NCI-H510A (cell line): ENCODE measurements around the gene SCN1B.
"Not testable (repeated sequence)": the region's sequence is repeated elsewhere in the genome, so short reads cannot be mapped to it uniquely, and the experiment has no call there.

ENCODE experiments used
- DNase-seq: peaks from one replicate; lab custom pipeline; 2025; lab: John Stamatoyannopoulos, UW

SCN1B gene

DNA sequence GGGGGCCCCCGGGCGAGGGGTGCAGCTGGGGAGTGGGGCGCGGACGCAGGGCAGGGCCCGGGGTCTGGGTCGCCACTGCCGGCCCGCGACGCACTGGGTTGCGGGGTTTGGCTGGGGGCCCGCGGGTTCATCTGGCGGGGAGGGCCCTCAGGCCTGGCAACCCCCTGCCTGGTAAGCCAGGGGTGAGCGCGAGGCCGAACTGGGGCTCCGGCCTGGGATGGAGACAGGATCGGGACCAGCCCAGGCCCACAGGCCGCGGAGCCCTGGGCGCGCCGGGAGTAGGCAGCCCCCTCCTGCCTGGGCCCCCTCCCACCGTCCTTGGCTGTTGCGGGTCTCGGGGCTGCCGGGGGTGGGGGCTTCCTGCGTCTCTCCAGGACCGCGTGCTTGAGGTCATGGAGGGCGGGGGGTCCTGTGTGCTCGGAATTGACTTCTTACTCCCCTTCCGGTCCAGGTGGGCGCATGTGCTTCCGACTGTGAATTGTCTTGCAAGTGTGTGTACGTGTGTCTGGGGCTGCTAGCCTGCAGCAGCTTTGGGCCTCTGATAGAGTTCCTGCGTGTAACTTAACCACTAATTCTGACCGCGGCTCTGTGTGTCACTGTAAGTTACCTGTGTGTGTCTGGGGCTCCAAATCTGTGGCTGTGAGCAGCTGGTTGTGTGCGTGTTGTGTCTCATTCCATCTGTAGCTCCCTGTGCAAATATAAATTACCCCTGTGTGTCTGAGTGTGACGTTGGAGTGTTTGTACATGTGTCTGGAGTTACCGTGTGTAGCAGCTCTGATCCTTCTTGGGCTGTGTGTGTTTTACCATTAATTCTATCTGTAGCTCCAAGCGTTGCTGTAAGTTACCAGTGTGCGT, 29.4 kb upstream of the SCN1B start:
- no peak for DNase-seq

DNA sequence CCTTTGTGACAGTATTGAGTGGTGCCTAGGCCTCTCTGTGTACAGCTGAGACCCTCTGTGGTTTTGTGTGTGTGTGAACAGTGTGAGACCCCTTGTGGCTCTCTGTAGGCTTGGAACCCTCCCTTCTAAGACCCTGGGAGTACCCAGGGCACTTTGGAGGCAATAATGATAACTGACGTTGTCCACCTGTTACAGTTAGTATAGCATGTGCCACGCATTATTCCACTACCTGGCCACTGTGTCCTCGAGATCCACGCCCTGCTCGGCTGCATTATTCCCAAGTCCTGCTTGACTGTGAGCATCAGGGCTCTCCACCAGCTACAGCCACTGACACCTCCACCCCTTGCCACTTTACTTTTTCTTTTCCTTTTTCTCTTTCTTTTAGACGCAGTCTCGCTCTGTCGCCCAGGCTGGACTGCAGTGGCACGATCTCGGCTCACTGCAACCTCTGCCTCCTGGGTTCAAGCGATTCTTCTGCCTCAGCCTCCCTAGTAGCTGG, 28.2 kb upstream of the SCN1B start:
- DNase-seq = no peak

DNA sequence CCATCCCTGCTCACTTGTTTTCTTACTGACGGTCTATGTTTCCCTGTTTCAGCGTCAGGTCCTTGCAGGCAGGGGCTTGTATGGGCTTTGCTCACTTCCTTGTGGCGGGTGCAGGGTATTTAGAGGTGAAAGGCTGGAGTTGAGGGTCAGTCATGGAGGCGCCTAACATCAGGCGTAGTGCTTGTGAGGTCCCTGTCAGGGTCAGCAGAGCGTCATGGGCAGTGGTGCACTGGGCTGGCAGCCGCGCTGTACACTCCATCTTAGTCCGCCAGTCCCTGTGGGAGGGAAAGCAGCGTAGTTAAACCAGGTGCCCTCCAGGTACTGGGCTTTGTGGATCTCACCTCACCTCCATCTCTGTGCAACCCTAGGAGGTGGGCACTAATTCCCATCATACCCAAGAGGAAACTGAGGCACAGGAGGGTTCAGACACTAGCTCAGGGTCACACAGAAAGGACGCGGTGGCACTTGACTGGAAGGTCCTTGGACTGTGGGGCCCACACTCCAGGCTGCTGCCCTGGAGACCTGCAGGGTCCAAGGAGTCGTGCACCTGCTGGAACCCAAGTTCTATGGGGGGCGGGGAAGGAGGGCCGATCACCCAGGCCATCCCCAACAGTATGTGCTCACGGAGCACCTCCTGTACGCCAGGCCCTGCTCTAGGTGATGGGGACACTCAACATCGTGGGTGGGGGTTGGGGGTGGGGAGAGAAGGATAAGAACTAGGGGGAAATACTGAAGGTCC, 25.6 kb upstream of the SCN1B start:
- DNase-seq = no peak

DNA sequence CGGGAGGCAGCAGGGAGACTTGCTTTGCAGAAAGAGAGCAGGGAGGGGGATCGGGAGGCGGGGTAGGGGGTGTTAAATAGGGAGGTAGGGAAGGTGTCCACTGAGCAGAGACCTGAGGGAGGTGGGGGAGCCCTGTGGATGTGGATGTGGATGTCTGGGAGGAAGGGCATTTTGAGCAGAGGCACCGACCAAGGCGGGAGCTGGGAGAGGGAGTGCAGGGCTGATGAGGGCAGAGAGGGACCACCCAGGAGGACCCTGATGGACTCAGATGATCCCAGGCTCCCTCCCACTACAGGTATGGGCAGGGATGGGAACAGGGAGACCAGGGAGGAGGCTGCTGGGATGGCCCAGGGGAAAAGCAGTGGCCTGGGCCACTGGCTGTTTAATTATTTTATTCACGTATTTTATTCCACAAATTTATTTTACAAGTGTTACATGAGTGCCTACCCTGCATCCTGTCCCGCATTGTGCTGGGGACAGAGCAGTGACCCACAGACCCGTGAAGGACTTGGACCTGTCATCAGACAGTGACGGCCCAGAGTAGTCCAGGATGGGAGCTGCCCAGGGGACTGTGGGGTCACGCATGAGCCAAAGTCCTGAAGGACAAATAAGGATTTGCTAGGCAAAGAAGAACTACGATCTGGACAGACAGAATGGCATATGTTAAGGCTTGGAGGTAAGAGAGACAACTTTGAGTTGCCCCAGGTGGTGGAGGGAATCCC, 24.9 kb upstream of the SCN1B start:
- DNase-seq = no peak

DNA sequence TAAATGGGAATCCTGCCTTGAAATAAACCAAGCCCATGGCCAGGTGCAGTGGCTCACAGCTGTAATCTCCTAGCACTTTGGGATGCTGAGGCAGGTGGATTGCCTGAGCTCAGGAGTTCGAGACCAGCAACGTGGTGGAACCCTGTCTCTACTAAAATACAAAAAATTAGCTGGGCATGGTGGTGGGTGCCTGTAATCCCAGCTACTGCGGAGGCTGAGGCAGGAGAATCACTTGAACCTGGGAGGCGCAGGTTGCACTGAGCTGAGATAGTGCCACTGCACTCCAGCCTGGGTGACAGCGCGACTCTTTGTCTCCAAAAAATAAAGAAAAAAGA, 24.3 kb upstream of the SCN1B start:
- DNase-seq = not testable (repeated sequence)

DNA sequence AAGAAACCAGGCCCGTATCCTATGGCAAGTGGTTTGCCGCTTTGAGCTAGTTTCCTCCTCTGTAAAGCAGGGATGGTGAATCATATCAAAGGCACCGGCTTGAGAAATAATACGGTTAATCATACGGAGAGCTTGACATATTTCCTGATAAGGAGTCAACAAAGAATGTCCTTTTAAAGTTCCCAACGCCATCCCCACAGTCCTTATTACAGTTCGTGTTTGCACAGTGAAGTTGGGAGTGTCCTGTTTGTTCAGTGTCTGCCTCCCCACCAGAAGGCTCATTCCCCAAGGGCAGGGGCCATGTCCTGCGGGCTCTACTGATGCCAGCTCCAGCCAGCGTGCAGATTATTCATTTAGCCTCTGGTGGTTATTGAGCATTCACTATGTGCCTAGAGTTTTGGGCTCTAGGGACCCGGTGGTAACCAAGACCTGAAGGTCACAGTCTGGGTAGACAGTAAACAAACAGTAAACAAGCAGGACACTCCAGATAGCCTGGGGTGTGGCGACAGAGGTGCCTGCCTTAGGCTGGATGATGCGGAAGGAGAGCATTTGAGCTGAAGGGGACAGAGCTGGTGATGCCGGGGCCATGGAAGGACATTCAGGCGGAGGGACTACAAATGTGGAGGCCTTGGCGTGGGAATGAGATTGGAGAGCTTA, 23.8 kb upstream of the SCN1B start:
- DNase-seq = no peak

DNA sequence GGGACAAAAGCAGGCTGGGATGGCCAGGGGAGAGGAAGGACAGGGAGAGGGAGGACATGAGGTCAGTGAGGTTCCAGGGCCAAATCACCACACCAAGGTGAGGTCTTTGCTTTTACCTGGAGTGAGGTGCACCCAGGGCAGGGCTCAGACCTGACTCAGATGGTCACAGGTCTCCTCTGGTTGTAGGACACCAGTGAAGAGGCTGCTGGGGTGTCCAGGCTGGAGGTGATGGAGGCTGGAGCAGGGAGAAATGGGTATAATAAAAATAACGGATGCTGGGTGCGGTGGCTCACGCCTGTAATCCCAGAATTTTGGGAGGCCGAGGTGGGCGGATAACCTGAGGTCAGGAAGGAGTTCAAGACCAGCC, 23.3 kb upstream of the SCN1B start:
- no peak for DNase-seq

DNA sequence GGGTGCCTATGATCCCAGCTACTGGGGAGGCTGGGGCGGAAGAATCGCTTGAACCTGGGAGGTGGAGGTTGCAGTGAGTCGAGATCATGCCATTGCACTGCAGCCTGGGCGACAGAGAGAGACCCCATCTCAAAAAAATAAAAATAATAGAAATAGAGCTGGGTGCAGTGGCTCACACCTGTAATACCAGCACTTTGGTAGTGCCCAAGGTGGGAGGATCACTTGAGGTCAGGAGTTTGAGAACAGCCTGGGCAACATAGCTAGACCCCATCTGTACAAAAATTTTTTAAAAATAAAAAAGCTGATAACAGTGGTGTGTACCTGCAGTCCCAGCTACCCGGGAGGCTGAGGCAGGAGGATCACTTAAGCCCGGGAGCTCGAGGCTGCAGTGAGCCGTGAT, 22.8 kb upstream of the SCN1B start:
- DNase-seq = not testable (repeated sequence)

DNA sequence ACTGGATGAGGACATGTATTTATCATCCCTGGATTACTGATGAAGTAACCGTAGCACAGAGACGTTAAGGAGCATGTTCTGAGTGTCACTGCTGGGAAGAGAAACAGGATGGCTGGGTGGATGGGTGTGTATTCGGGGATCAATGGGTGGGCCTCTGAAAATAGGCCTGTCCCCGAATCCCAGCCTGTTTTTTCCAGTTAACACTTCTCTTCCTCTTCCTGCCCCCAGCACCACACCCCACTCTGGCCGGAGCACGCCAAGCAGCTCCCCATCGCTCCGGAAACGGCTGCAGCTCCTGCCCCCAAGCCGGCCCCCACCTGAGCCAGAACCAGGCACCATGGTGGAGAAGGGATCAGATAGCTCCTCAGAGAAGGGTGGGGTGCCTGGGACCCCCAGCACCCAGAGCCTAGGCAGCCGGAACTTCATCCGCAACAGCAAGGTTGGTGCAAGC, 21.4 kb upstream of the SCN1B start:
- no peak for DNase-seq

DNA sequence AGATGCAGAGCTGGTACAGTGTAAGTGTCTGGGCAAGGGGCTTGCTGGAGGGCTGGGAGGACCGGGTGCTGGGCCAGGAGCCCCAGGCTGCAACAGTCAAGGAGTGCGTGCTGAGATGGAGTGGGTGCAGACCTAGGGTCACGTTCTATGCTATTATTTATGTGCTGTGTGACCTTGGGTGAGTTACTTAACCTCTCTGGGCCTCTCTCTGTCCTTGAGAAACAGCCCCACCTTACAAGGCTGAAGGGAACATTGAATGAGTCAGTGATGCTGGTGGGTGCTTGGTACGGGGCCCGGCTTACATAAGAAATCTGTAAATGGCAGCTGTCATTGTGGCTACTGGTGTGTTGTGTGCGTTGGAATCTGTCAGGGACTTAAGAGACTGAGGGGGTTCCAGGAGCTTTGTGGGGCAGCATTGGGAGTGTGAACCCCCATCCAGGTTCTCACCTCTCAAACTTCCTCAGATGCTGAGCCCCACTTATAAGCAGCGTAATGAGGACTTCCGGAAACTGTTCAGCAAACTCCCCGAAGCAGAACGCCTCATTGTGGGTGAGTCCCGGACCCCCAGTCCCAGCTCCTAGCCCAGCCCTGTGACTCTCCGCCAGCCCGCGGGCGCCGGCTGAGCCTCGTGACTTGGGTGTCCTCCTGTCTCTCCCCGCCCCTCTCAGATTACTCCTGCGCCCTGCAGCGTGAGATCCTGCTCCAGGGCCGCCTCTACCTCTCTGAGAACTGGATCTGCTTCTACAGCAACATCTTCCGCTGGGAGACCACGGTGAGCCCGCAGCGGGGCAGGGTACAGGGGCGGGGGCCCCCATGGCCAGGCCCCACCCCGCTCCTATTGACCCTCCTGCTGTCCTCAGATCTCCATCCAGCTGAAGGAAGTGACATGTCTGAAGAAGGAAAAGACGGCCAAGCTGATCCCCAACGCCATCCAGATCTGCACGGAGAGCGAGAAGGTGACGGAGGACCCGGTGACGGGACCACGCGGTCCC, 20.6 kb upstream of the SCN1B start:
- no peak for DNase-seq

DNA sequence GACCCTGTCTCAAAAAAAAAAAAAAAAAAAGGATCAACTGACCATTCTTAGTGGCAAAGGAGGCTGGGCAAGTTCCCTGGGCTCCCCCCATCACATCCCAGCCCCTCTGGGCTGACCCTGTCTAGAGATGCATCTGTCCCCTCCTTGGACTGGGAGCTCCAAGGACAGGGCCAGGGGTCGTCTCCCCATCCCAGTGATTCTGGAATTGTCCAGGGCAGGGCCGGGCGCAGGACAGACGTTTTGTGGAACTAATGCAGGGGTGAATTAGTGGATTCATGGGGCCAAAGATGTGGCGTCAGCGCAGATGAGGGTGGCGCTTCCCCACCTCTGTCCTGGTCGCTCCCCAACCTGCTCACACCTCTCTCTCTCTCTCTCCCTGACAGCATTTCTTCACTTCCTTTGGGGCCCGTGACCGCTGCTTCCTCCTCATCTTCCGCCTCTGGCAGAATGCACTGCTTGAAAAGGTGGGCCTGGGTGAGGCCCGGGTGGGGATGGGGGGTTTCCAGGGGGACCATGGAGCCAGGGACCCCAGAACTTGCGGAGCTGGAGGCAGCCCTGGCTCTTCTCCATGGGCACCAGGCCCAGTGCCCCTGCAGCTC, 19.1 kb upstream of the SCN1B start:
- no peak for DNase-seq

DNA sequence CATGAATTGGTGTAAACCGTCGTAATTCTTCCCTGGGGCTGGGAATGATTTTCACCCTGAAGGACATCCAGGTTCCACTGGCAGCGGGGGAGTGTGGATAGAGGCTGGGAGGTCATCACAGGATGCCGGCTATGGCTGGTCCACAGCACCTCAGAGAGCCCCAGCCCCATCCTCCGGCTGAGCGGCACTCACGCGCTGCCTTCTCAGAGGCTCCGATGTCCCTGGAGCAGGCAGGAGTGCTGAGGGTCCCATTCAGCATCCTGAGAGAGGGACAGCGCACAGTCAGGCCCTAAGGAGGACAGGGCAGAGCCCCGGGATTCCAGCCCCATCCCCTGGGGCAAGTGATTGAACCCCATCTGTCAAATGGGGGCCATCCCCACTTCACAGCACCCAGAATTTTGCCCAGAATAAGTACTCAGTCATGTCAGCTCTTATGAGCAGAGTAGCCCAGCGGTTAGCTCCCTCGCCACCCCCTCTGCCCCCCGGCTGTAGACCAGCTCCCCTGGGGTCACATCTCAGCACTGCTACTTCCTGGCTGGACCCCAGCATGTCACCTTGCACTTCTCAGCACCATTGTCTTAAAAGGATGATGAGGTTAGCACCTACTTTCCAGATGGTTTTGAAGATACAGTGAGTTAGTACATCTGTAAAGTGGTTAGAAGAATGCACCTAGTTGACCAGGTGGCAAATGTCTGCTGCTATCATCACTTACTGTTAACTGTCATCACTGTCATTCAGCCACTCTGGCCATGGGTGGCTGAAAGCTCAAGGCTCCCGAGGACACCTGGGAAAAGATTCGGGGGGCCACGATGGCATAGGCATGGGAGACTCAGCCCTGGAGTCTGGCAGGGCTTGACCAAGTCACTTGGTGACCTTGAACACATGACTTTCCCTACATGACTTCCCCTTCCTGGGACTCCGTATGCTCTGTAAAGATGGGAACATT, 18.3 kb upstream of the SCN1B start:
- no peak for DNase-seq

DNA sequence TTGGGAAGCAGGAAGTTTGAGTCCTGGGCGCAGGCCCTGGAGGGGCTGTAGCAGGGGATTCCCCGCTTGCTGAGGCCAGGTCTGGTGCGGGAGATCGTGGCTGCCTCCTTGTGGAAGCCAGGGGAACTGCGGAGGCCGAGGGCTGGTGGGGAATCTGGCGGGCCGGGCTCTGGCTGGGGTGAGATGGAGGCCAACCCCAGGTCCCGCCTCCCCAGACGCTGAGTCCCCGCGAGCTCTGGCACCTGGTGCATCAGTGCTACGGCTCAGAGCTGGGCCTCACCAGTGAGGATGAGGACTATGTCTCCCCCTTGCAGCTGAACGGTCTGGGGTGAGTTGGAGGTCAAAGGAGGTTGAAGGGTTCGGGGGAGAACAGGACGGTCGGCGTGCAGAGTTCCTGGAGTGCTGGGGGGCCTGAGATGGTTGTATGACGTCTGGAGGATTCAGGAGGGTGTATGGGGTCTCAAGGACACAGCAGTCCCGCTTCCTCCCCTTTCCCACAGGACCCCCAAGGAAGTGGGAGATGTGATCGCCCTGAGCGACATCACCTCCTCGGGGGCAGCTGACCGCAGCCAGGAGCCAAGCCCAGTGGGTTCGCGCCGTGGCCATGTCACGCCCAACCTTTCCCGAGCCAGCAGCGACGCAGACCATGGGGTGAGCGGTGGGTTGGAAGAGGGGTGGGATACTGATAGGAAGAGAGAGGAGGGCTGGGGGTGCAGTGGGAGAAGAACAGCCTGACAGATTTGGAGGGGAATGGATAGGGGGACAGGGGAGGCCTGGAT, 17.0 kb upstream of the SCN1B start:
- DNase-seq = no peak

DNA sequence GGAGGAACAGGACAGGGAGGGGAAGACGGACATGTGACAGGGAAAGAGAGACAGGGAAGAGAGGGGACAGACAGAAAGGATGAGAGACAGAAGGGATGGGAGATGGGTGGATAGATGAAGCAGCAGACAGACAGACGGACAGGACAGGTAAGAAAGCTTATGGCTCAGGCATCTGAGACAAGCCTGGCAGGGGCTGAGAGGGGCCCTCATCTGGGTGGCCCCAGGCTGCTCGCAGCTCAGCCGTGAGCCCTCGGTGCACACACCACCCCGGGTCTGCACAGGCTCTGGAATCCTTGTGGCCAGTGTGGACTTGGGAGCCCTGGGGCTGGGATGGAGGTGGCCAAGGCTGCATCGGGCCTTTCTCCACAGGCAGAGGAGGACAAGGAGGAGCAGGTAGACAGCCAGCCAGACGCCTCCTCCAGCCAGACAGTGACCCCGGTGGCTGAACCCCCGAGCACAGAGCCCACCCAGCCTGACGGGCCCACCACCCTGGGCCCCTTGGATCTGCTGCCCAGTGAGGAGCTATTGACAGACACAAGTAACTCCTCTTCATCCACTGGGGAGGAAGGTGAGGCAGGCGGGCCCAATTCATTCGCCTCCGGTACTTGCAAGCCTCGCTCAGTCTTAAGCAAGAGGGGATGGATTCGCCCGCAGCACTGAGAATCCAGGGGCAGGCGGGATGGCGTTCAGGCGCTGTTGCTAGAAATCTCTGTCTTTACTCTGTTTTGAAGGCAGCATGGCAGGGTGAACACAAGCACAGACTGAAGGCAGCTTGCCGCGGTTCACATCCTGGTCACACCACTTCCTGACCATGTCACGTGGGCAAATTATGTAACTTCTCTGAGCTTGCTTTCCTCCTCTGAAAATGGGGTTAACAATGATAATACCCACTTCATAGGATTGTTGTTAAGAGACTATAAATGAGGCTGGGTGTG, 16.2 kb upstream of the SCN1B start:
- DNase-seq = no peak

DNA sequence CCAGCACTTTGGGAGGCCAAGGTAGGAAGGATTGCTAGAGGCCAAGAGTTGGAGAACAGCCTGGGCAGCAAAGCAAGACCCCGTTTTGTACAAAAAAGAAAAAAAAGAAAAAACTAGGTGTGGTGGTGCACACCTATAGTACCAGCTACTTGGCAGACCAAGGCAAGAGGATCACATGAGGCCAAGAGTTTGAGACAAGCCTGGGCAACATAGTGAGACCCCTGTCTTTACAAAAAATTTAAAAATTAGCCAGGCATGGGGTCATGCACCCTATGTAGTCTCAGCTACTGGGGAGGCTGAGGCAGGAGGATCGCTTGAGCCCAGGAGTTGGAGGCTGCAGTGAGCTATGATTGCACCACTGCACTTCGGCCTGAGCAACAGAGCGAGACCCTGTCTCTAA, 15.5 kb upstream of the SCN1B start:
- DNase-seq = not testable (repeated sequence)

DNA sequence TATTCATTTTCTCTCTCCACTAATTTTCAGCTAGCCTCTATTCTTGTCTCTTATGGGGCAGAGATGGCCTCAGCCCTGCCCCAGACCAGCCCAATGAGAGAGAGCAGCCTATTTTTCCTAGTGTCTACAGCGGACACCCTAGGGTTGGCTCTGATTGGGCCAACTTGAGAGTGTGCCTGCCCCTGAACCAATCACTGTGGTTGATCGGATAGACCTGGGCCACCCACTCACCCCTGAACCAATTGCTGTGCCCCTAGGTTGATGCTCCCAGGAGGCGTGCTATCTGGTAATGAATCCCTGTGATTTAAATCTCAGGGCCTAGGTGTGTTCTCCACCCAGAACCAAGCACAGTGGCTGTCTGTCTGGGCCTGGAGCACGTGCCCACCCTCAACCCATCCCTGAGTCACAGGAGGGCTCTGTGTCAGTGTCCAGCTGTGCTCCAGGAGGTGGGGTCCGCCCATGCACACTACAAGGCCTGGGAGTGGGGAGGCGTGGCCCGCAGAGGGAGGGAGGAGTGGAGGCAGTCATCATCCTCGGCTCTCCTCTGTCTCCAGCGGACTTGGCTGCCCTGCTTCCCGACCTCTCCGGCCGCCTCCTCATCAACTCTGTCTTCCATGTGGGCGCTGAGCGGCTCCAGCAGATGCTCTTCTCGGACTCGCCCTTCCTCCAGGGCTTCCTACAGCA, 14.9 kb upstream of the SCN1B start:
- no peak for DNase-seq

DNA sequence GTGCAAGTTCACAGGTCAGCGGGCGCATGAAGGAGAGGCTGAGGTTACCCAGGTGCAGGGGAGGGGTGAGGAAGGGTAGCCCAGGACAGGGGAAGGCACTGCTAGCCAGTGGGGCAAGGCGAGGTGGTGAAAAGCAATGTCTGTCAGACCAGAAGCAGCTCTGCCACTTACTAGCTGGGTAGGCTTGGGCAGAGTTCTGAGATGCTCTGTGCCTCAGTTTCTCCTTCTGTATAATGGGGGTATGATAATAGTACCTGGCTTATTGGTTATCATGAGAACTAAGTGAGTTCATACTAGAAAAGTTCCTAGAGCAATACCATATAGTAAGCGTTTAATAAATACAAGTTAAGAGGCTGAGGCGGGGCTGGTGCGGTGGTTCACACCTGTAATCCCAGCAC, 14.3 kb upstream of the SCN1B start:
- no peak for DNase-seq
